Measurements from ENCODE around the gene PADI3. TPM values are rescaled to one million over a fixed set of nuclear protein-coding genes. Genes with fewer than 3 reads are reported as not detected.

Gene PADI3
- total RNA-seq, 1 experiment from 2014 or later = 0.61 TPM

DNA sequence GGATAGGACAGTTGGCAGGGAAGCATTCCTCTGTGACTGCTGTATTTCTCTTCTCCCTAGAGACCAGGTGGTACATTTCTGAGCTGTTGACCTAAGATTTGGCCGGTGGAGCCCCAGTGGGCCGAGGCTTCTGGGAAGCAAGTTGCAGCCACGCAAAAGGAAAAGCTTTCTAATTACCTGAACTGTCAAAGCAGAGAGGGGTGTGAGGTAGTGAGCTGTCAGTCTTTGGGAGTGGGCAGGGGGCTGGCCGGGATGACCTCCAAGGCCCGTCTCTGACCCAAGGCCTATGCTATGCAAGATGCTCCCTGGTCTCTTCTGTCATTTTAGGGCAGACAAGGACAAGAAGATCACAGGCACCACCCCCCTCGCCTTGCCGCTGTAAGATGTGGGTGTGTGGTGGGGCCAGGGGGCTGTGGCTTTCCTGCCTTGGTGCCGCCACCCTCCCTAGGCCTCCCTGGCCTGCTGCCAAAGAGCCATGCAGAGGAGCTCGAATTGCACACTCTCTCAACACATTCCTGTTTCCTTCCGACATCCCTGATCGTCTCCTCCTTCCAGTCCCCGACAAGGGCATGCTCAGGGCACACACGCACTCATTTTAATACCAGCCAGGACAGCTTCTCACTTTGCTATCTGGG lies 36.3 kb upstream of the PADI3 start (continued):
- TF ChIP-seq HMGXB4 (CRISPR knock-in tag; IDR thresholded peaks at IDR 0.05) (no peak), E2F4 (CRISPR knock-in tag; IDR thresholded peaks at IDR 0.05; ENCODE audit: borderline replicate concordance, low read depth) (no peak)

- Mint-ChIP-seq H3K36me3 (no peaks in the 10 kb centered on the region), H3K9me3 (no peaks in the 10 kb centered on the region), H3K4me1 (peaks cover 38% of the 10 kb centered on the region), H3K4me3 (no peak overlapping the region), H3K27me3 (ENCODE audit: low read depth) (no peaks in the 10 kb centered on the region), H3K27ac (no peak overlapping the region)
- ATAC-seq (no peak), DNase-seq (ENCODE audit: low spot score) (no peak)
- ChIA-PET CTCF (interaction anchor here (1.2 kb wide), 1 partner anchor 83 kb away, joined by 3 read pairs; no protein-coding TSS in a partner anchor), POLR2A (no interaction called here)
- TF ChIP-seq PRDM15 (CRISPR knock-in tag; IDR thresholded peaks at IDR 0.05) (no peak), PREB (CRISPR knock-in tag; IDR thresholded peaks at IDR 0.05; ENCODE audit: borderline replicate concordance) (no peak), GTF2I (CRISPR knock-in tag; conservative IDR thresholded peaks at IDR 0.05) (no peak), JUN (CRISPR knock-in tag; IDR thresholded peaks at IDR 0.05) (no peak), CBFB (CRISPR knock-in tag; IDR thresholded peaks at IDR 0.05; ENCODE audit: low read depth) (no peak), JAZF1 (CRISPR knock-in tag; IDR thresholded peaks at IDR 0.05) (no peak), PRRX2 (CRISPR knock-in tag; IDR thresholded peaks at IDR 0.05) (no peak), ZNF396 (CRISPR knock-in tag; IDR thresholded peaks at IDR 0.05; ENCODE audit: borderline replicate concordance) (no peak), ARID4B (CRISPR knock-in tag; IDR thresholded peaks at IDR 0.05; ENCODE audit: borderline replicate concordance) (no peak), NR3C1 (CRISPR knock-in tag; conservative IDR thresholded peaks at IDR 0.05; ENCODE audit: low read depth) (no peak)
- TF ChIP-seq, protein P1, sequence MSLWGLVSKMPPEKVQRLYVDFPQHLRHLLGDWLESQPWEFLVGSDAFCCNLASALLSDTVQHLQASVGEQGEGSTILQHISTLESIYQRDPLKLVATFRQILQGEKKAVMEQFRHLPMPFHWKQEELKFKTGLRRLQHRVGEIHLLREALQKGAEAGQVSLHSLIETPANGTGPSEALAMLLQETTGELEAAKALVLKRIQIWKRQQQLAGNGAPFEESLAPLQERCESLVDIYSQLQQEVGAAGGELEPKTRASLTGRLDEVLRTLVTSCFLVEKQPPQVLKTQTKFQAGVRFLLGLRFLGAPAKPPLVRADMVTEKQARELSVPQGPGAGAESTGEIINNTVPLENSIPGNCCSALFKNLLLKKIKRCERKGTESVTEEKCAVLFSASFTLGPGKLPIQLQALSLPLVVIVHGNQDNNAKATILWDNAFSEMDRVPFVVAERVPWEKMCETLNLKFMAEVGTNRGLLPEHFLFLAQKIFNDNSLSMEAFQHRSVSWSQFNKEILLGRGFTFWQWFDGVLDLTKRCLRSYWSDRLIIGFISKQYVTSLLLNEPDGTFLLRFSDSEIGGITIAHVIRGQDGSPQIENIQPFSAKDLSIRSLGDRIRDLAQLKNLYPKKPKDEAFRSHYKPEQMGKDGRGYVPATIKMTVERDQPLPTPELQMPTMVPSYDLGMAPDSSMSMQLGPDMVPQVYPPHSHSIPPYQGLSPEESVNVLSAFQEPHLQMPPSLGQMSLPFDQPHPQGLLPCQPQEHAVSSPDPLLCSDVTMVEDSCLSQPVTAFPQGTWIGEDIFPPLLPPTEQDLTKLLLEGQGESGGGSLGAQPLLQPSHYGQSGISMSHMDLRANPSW (CRISPR knock-in tag; conservative IDR thresholded peaks at IDR 0.05; ENCODE audit: low read depth) = no peak
- TF ChIP-seq, protein P2, sequence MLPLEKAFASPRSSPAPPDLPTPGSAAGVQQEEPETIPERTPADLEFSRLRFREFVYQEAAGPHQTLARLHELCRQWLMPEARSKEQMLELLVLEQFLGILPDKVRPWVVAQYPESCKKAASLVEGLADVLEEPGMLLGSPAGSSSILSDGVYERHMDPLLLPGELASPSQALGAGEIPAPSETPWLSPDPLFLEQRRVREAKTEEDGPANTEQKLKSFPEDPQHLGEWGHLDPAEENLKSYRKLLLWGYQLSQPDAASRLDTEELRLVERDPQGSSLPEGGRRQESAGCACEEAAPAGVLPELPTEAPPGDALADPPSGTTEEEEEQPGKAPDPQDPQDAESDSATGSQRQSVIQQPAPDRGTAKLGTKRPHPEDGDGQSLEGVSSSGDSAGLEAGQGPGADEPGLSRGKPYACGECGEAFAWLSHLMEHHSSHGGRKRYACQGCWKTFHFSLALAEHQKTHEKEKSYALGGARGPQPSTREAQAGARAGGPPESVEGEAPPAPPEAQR (CRISPR knock-in tag; IDR thresholded peaks at IDR 0.05) = no peak
- TF ChIP-seq, protein P3, sequence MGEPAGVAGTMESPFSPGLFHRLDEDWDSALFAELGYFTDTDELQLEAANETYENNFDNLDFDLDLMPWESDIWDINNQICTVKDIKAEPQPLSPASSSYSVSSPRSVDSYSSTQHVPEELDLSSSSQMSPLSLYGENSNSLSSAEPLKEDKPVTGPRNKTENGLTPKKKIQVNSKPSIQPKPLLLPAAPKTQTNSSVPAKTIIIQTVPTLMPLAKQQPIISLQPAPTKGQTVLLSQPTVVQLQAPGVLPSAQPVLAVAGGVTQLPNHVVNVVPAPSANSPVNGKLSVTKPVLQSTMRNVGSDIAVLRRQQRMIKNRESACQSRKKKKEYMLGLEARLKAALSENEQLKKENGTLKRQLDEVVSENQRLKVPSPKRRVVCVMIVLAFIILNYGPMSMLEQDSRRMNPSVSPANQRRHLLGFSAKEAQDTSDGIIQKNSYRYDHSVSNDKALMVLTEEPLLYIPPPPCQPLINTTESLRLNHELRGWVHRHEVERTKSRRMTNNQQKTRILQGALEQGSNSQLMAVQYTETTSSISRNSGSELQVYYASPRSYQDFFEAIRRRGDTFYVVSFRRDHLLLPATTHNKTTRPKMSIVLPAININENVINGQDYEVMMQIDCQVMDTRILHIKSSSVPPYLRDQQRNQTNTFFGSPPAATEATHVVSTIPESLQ (CRISPR knock-in tag; IDR thresholded peaks at IDR 0.05) = no peak
Observed at GRCh38 chr1:17213148-17213781, 35.6 kb upstream of the PADI3 start.

Data from WTC11 (cell line).